Measurements from ENCODE around the gene FEZF2.

FEZF2 gene

GRCh38 chr3:62323241-62323640 is 50.1 kb downstream of the FEZF2 start:
- no peak for DNase-seq
